Left ventricle myocardium inferior (tissue), 1 donor: ENCODE data around the gene UCHL5. TPM values are rescaled to one million over a fixed set of nuclear protein-coding genes. Genes with fewer than 3 reads are reported as not detected.

ENCODE experiments used
- DNase-seq: peaks from one replicate; pipeline ENCODE4 v3.0.0-alpha.2; 2020
- H3K27ac ChIP-seq: fragments of 200-600 bp; replicated peaks from 2 replicates; pipeline ENCODE4 v1.8.0; 2021
- H3K27me3 ChIP-seq: fragments of 200-600 bp; 2 replicates; pipeline ENCODE4 v1.8.0; 2021; ENCODE audit warnings: low read depth
- H3K36me3 ChIP-seq: fragments of 200-600 bp; 2 replicates; pipeline ENCODE4 v1.8.0; 2021
- H3K4me1 ChIP-seq: fragments of 200-600 bp; 2 replicates; pipeline ENCODE4 v1.8.0; 2021
- H3K4me3 ChIP-seq: fragments of 200-600 bp; 2 replicates; pipeline ENCODE4 v1.8.0; 2021; ENCODE audit warnings: mild to moderate bottlenecking, moderate library complexity
- H3K9me3 ChIP-seq: fragments of 200-600 bp; replicated peaks from 2 replicates; pipeline ENCODE4 v1.8.0; 2021
- CTCF ChIP-seq: fragments of 200-600 bp; IDR thresholded peaks from 2 replicates; pipeline ENCODE4 v1.8.0; 2021; ENCODE audit warnings: antibody characterized with exemption, mild to moderate bottlenecking, borderline replicate concordance
- intact Hi-C: fragments of 100-400 bp; cut with micrococcal nuclease; formaldehyde crosslinking; loops from one replicate; pipeline ENCODE4 v1.11.0; 2022
- total RNA-seq: library from RNA; stranded (reverse); fragmentation: NEBNext Ultra II Directional; extraction: Animal tissue kit (Norgen Biotek cat#: 25700); gene quantifications from one replicate; pipeline ENCODE4 v1.2.1, GENCODE V29; 2021
- donor health status: DM: no; HTN: yes; CAD: no; lungs with severe emphysema.

UCHL5 gene
- total RNA-seq, 1 donor from 2014 or later: 43.0 TPM

GRCh38 chr1:193070942-193071341, 11.8 kb upstream of the UCHL5 start:
- no peaks in the 10 kb centered on the region for H3K27me3 ChIP-seq
- intact Hi-C loops: no loop called here
- DNase-seq: no peak
- H3K27ac ChIP-seq: peak overlapping the region; percentile 24
- H3K36me3 ChIP-seq: peaks cover 10% of the 10 kb centered on the region
- H3K9me3 ChIP-seq: no peaks in the 10 kb centered on the region
- H3K4me1 ChIP-seq: peaks cover 64% of the 10 kb centered on the region
- H3K4me3 ChIP-seq: no peak overlapping the region
- no peak for TF ChIP-seq CTCF

- no peaks in the 10 kb centered on the region for H3K27me3 ChIP-seq
- no peaks in the 10 kb centered on the region for H3K9me3 ChIP-seq
- intact Hi-C loops: no loop called here
- peak overlapping the region; percentile 24 for H3K27ac ChIP-seq
- H3K4me1 ChIP-seq: peaks cover 64% of the 10 kb centered on the region
- H3K36me3 ChIP-seq: peaks cover 10% of the 10 kb centered on the region
- no peak overlapping the region for H3K4me3 ChIP-seq
- DNase-seq: no peak
- no peak for TF ChIP-seq CTCF
Measured at GRCh38 chr1:193070386-193070753, 11.2 kb upstream of the UCHL5 start.

- Histone ChIP-seq H3K27ac (peak overlapping the region; percentile 24), H3K4me1 (peaks cover 68% of the 10 kb centered on the region), H3K4me3 (no peak overlapping the region), H3K9me3 (no peaks in the 10 kb centered on the region), H3K36me3 (peaks cover 10% of the 10 kb centered on the region), H3K27me3 (no peaks in the 10 kb centered on the region)
- no peak for DNase-seq
- intact Hi-C loops: no loop called here
- no peak for TF ChIP-seq CTCF
Measured at GRCh38 chr1:193069748-193070385, 10.7 kb upstream of the UCHL5 start.

- H3K4me1 ChIP-seq: peaks cover 83% of the 10 kb centered on the region
- intact Hi-C loops: no loop called here
- DNase-seq: no peak
- no peak overlapping the region for H3K4me3 ChIP-seq
- H3K27me3 ChIP-seq: no peaks in the 10 kb centered on the region
- peaks cover 5% of the 10 kb centered on the region for H3K36me3 ChIP-seq
- no peaks in the 10 kb centered on the region for H3K9me3 ChIP-seq
- H3K27ac ChIP-seq: no peak overlapping the region
- TF ChIP-seq CTCF: no peak
Measured at GRCh38 chr1:193068013-193068412, 8.9 kb upstream of the UCHL5 start.

GRCh38 chr1:193066606-193067005, 7.4 kb upstream of the UCHL5 start:
- no peaks in the 10 kb centered on the region for H3K9me3 ChIP-seq
- TF ChIP-seq CTCF: no peak
- intact Hi-C loops: no loop called here
- no peak overlapping the region for H3K4me3 ChIP-seq
- peaks cover 5% of the 10 kb centered on the region for H3K36me3 ChIP-seq
- H3K27ac ChIP-seq: no peak overlapping the region
- no peak for DNase-seq
- H3K4me1 ChIP-seq: peaks cover 89% of the 10 kb centered on the region
- H3K27me3 ChIP-seq: no peaks in the 10 kb centered on the region
